Measurements from ENCODE around the gene NTPCR.
"Not testable (repeated sequence)": the region's sequence is repeated elsewhere in the genome, so short reads cannot be mapped to it uniquely, and the experiment has no call there.

Gene NTPCR

DNA sequence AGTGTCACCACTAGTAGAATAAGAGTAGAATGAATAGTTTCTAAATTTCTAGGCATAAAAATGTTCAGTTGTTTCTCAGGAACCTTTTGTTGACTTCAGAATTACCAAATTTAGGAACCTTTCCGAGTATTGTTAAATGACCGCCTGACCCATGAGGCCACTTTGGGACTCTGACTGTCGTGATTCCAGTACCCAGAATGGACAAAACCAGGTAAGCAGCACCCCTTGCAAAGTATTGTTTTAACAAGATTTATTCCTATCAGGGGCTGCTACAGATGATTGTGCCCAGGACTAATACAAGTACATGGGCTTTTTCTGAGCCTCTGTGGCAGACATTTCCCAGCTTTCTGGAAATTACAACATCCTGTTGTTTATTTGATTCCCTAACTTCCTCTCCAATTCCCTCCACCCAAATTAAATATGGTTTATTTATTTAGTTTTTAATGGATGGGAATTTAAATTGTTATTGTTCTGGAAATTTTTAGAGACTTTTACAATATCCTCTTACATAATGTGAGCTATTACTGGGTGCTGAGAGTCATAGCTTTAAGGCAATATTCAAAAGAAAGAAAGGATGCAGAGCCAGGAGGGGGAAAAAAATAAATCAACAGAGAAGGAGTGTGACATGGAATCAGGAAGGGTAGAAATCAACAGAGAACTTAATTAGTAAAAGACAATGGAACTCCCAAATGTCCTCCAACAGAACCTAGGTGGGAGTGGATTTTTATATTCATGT lies 37.4 kb upstream of the NTPCR start:
- Histone ChIP-seq H3K4me1 (ENCODE audit: control insufficient read depth, insufficient read depth, low read length) (no peaks in the 10 kb centered on the region), H3K4me2 (ENCODE audit: low read length) (no peak overlapping the region), H3K4me3 (ENCODE audit: low read length) (no peak overlapping the region), H3K9ac (ENCODE audit: low read depth, low read length) (no peak overlapping the region), H3K9me3 (replicated peaks; ENCODE audit: low read length) (no peaks in the 10 kb centered on the region), H3K36me3 (ENCODE audit: insufficient read depth, low read length) (no peaks in the 10 kb centered on the region), H3K27me3 (ENCODE audit: control insufficient read depth, insufficient read depth, low read length) (peaks cover 8% of the 10 kb centered on the region)

DNA sequence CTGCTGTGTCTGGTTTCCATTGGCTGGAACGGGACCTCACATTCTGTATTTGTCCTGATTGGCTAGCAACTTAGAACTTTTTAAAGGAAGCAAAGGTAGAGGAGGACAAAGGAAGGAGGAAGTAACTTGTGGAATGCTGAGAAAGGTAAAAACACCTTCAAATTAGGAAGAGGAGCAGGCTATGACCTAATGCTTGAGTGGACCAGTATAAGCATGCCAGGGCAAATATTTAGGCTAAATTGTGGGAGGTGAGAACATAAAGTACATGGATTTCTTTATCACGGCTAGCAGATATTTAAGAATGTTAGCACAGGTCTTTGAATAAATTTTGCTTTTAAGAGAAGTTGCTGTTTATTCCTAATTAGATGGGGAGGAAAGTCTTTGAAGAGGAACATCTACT lies 36.1 kb upstream of the NTPCR start:
- H3K9ac ChIP-seq (ENCODE audit: low read depth, low read length); H3K27me3 ChIP-seq (ENCODE audit: control insufficient read depth, insufficient read depth, low read length); H3K36me3 ChIP-seq (ENCODE audit: insufficient read depth, low read length); H3K9me3 ChIP-seq (replicated peaks; ENCODE audit: low read length); H3K4me1 ChIP-seq (ENCODE audit: control insufficient read depth, insufficient read depth, low read length); H3K4me3 ChIP-seq (ENCODE audit: low read length); H3K4me2 ChIP-seq (ENCODE audit: low read length): not testable (repeated sequence)

DNA sequence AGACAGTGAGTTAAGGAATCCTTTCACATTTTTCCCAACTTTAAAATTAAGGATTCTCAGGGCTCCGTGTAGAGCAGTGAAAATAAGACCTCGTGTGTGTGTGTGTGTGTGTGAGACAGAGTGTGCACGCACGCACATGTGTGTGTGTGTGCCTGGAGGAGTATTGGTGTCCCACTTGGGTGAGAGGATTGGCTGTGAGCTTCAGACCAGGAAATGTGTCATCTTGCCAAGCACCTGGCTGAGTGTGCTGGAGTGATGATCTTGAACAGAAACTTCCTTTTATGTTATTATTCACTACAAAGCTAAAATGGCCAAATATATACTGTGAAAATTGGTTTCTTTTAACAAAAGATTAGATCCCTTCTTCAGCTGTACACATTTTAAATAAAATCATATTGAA lies 35.2 kb upstream of the NTPCR start:
- no peak overlapping the region for H3K9ac ChIP-seq (ENCODE audit: low read depth, low read length)
- H3K4me3 ChIP-seq (ENCODE audit: low read length) = no peak overlapping the region
- H3K27me3 ChIP-seq (ENCODE audit: control insufficient read depth, insufficient read depth, low read length) = peaks cover 4% of the 10 kb centered on the region
- no peaks in the 10 kb centered on the region for H3K9me3 ChIP-seq (replicated peaks; ENCODE audit: low read length)
- no peak overlapping the region for H3K4me2 ChIP-seq (ENCODE audit: low read length)
- H3K36me3 ChIP-seq (ENCODE audit: insufficient read depth, low read length) = no peaks in the 10 kb centered on the region
- H3K4me1 ChIP-seq (ENCODE audit: control insufficient read depth, insufficient read depth, low read length) = no peaks in the 10 kb centered on the region

DNA sequence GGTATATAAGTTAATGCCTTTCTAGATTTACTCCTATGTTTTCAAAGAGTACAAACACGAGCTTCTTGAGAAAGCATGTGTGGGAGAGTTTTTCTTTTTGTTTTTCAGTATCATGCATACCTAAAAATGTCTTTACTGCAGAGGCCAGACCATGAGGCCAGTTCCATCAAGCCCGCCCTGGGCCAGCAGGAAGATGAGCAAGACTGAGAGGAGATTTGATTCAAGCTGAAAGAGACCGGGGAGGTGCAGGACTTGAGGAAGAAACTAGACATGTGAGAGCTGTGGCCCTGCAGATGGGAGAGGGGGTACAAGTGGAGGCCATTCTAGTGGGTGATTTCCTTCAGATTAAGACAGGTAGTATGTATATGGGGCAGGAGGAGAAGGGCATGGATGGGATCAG lies 33.4 kb upstream of the NTPCR start:
- H3K4me2 ChIP-seq (ENCODE audit: low read length) = no peak overlapping the region
- peaks cover 3% of the 10 kb centered on the region for H3K27me3 ChIP-seq (ENCODE audit: control insufficient read depth, insufficient read depth, low read length)
- H3K4me3 ChIP-seq (ENCODE audit: low read length) = no peak overlapping the region
- H3K36me3 ChIP-seq (ENCODE audit: insufficient read depth, low read length) = no peaks in the 10 kb centered on the region
- no peaks in the 10 kb centered on the region for H3K4me1 ChIP-seq (ENCODE audit: control insufficient read depth, insufficient read depth, low read length)
- no peaks in the 10 kb centered on the region for H3K9me3 ChIP-seq (replicated peaks; ENCODE audit: low read length)
- no peak overlapping the region for H3K9ac ChIP-seq (ENCODE audit: low read depth, low read length)

DNA sequence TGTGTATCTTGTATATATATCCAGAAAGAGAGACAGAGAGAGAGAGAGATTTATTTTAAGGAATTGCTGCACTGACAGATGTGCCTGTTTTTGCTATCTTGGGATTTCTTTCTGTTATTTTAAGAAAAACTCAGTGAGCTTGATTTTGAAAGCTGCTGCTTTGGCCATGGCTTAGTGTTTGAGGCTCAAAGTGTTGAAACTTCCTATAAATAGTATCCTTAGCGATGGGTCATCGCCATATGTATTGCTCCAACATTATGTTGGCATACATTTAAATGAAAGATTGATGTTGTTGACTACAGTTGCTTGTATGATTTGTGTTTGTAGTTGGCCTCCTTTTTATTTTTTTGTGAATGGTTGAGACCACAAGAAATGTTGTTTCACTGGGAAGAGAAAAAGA lies 29.0 kb upstream of the NTPCR start:
- no peak overlapping the region for H3K4me3 ChIP-seq (ENCODE audit: low read length)
- no peak overlapping the region for H3K4me2 ChIP-seq (ENCODE audit: low read length)
- H3K36me3 ChIP-seq (ENCODE audit: insufficient read depth, low read length) = no peaks in the 10 kb centered on the region
- H3K9me3 ChIP-seq (replicated peaks; ENCODE audit: low read length) = no peaks in the 10 kb centered on the region
- H3K9ac ChIP-seq (ENCODE audit: low read depth, low read length) = no peak overlapping the region
- H3K27me3 ChIP-seq (ENCODE audit: control insufficient read depth, insufficient read depth, low read length) = no peaks in the 10 kb centered on the region
- H3K4me1 ChIP-seq (ENCODE audit: control insufficient read depth, insufficient read depth, low read length) = no peaks in the 10 kb centered on the region

DNA sequence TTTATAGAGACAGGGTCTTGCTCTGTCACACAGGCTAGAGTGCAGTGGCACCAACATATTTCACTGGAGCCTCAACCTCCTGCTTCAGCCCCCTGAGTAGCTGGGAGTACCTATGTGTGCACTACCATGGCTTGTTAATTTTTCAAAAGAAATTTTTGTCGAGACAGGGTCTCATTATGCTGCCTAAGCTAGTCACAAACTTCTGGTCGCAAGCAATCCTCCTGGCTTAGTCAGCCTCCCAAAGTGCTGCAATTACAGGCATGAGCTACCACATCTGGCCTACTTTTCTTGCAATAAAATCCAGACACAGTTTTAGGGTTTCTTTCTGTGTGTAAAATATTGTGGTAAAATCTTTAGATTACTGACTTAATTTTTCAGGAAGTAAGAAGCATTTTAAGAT lies 27.9 kb upstream of the NTPCR start:
- H3K4me3 ChIP-seq (ENCODE audit: low read length) = no peak overlapping the region
- H3K4me2 ChIP-seq (ENCODE audit: low read length) = no peak overlapping the region
- H3K9ac ChIP-seq (ENCODE audit: low read depth, low read length) = no peak overlapping the region

DNA sequence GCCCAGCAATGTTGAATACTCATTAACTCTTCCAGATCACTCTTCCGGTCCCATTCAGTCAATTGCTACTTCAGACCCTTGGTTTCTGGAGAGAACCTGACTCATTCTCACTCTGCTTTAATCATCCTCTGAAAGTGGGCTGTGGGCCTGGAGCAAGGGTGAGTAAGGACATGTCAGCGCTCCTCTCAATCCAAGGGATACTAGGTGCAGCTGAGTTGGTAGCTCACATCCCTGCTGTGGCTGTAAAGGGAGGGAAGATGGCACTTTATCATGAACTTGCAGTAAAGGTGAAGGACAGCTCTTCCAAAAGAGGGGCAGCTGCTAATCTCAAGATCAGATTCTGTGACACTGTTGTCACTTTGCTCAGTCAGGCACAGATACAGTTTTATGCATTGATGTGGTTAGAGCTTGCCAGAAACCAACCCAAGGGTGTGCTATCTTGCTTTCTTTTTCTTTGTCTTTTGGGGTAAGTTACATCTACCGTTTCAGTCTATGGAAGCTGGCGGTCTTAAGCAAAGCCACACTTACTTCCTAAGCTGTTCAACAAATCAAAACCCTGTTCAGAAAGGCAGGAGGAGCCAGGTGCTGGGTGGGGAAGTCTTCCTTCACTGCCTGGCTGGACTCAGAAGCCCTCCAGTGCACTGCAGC lies 26.5 kb upstream of the NTPCR start:
- no peak overlapping the region for H3K4me2 ChIP-seq (ENCODE audit: low read length)
- no peaks in the 10 kb centered on the region for H3K36me3 ChIP-seq (ENCODE audit: insufficient read depth, low read length)
- H3K9me3 ChIP-seq (replicated peaks; ENCODE audit: low read length) = no peaks in the 10 kb centered on the region
- no peak overlapping the region for H3K4me3 ChIP-seq (ENCODE audit: low read length)
- no peak overlapping the region for H3K9ac ChIP-seq (ENCODE audit: low read depth, low read length)
- no peaks in the 10 kb centered on the region for H3K4me1 ChIP-seq (ENCODE audit: control insufficient read depth, insufficient read depth, low read length)
- peaks cover 13% of the 10 kb centered on the region for H3K27me3 ChIP-seq (ENCODE audit: control insufficient read depth, insufficient read depth, low read length)

More for the DNA sequence above, 27.9 kb upstream of the NTPCR start:
- H3K36me3 ChIP-seq (ENCODE audit: insufficient read depth, low read length) = no peaks in the 10 kb centered on the region
- no peaks in the 10 kb centered on the region for H3K9me3 ChIP-seq (replicated peaks; ENCODE audit: low read length)
- no peaks in the 10 kb centered on the region for H3K4me1 ChIP-seq (ENCODE audit: control insufficient read depth, insufficient read depth, low read length)
- peaks cover under 1% of the 10 kb centered on the region for H3K27me3 ChIP-seq (ENCODE audit: control insufficient read depth, insufficient read depth, low read length)

DNA sequence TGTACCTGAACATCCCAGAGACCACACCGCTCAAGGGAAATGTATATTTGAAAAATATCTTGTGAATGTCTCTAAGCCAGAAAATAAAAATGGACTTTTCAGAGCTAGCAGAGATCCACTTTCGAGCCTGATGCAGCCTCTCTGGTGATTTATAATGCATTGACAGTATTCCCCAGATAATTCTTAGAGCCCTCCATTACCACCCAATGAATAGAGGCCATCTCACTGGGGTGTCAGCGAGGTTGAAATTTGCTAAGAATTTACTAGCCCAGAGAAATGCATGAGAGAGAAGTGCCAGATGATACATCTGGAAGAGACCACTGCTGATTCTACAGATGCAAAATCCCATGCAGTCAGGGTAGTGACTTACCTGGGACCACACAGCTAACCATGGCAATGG lies 25.5 kb upstream of the NTPCR start:
- no peak overlapping the region for H3K4me2 ChIP-seq (ENCODE audit: low read length)
- no peaks in the 10 kb centered on the region for H3K9me3 ChIP-seq (replicated peaks; ENCODE audit: low read length)
- no peaks in the 10 kb centered on the region for H3K36me3 ChIP-seq (ENCODE audit: insufficient read depth, low read length)
- no peak overlapping the region for H3K4me3 ChIP-seq (ENCODE audit: low read length)
- no peaks in the 10 kb centered on the region for H3K4me1 ChIP-seq (ENCODE audit: control insufficient read depth, insufficient read depth, low read length)
- H3K9ac ChIP-seq (ENCODE audit: low read depth, low read length) = no peak overlapping the region
- peaks cover 13% of the 10 kb centered on the region for H3K27me3 ChIP-seq (ENCODE audit: control insufficient read depth, insufficient read depth, low read length)

DNA sequence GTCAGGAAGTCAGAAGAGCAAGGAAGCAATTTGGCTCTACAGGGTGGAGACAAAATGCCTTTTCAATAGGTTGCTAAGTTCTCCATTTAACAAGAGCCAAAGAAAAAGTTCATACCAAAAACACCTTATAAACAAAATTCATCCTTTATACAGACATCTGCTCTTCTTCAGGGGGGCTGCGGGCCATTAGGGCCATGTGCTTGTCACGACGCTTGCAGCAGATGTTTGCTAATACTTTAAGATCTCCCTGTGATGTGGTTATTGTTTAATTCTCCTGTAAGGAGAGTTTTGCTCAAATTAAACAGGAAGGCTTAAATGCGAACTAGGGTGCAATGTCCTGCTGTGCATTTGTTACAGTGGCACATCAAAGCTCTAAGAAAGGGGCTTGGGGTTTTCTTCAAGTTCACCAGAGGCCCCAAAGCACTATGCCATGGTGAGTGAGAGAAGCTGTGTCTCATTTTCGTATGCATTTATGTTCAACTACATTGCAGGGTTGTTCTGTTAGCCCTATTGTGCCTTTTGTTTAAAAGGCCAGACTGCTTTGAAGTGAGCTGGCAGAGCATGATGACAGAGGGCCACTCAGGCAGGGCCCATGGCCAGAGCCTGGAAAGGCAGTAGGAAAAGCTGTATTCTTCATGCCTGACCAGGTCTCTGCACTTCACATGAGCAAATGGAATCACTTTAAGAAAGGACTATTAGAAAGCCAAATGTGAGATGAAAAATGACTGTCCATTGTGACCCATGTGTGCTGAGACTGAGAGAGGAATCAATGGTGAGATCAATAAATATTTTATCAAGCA lies 24.8 kb upstream of the NTPCR start:
- Histone ChIP-seq H3K36me3 (ENCODE audit: insufficient read depth, low read length) (no peaks in the 10 kb centered on the region), H3K4me3 (ENCODE audit: low read length) (no peak overlapping the region), H3K4me2 (ENCODE audit: low read length) (no peak overlapping the region), H3K9ac (ENCODE audit: low read depth, low read length) (no peak overlapping the region), H3K9me3 (replicated peaks; ENCODE audit: low read length) (no peaks in the 10 kb centered on the region), H3K27me3 (ENCODE audit: control insufficient read depth, insufficient read depth, low read length) (peaks cover 13% of the 10 kb centered on the region), H3K4me1 (ENCODE audit: control insufficient read depth, insufficient read depth, low read length) (no peaks in the 10 kb centered on the region)

DNA sequence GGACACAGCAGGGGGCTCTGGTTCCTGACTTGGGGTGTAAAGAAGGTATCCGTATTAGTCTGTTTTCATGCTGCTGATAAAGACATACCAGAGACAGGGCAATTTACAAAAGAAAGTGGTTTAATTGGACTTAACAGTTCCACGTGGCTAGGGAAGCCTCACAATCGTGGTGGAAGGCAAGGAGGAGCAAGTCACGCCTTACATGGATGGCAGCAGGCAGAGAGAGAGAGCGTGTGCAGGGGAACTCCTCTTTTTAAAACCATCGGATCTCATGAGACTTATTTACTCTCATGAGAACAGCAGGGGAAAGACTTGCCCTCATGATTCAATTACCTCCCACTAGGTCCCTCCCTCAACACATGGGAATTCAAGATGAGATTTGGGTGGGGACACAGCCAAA lies 23.2 kb upstream of the NTPCR start:
- not testable (repeated sequence) for H3K4me1 ChIP-seq (ENCODE audit: control insufficient read depth, insufficient read depth, low read length)

DNA sequence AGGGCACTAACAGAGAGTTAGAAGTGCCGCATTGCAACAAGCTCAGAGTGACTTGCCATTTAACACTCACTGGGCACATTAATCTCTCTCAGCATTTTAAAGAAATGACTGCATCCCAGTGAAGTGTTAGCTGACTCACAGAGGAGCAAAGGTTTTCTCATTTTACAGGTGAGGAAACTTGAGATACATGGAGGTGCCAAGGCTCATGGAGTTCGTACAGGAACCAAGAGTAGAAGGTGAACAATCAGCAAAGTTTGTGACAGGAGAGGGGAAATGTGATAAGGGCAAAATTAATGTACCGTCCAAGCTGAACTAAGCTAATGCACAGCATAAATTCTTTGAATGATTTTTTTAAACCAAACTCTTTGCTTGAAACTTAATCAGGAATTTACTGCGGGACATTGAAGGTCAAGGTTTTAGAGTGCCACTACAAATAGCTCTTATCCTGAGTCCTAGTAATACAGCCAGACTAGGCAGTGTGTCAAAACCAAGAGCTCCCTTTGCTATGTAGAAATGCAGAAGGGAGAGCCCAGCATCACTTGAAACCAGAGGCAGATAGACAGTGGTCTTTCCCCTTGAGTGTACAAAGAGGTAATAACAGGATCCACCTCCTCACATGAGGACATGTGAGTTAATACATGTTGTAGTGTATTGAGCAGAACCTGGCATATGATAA lies 22.4 kb upstream of the NTPCR start:
- peaks cover 13% of the 10 kb centered on the region for H3K27me3 ChIP-seq (ENCODE audit: control insufficient read depth, insufficient read depth, low read length)
- no peaks in the 10 kb centered on the region for H3K9me3 ChIP-seq (replicated peaks; ENCODE audit: low read length)
- H3K9ac ChIP-seq (ENCODE audit: low read depth, low read length) = no peak overlapping the region
- H3K4me3 ChIP-seq (ENCODE audit: low read length) = no peak overlapping the region
- no peaks in the 10 kb centered on the region for H3K4me1 ChIP-seq (ENCODE audit: control insufficient read depth, insufficient read depth, low read length)
- H3K4me2 ChIP-seq (ENCODE audit: low read length) = no peak overlapping the region
- no peaks in the 10 kb centered on the region for H3K36me3 ChIP-seq (ENCODE audit: insufficient read depth, low read length)

More for the DNA sequence above, 23.2 kb upstream of the NTPCR start:
- not testable (repeated sequence) for H3K9ac ChIP-seq (ENCODE audit: low read depth, low read length); H3K4me2 ChIP-seq (ENCODE audit: low read length); H3K36me3 ChIP-seq (ENCODE audit: insufficient read depth, low read length); H3K4me3 ChIP-seq (ENCODE audit: low read length); H3K9me3 ChIP-seq (replicated peaks; ENCODE audit: low read length)
- H3K27me3 ChIP-seq (ENCODE audit: control insufficient read depth, insufficient read depth, low read length) = peaks cover 13% of the 10 kb centered on the region

Measured in skeletal muscle satellite cell (primary cell).